K562 (cell line): ENCODE measurements around the gene GLIPR2. TPM values are rescaled to one million over a fixed set of nuclear protein-coding genes. Genes with fewer than 3 reads are reported as not detected.
A peak's percentile ranks its signal among the peaks of the same experiment; 100 is the strongest.

Experiments used
- ATAC-seq: fragments of 200-7000 bp; cut with Tn5 transposase; 3 replicates; pipeline ENCODE4 v1.9.1; 2020; ENCODE audit warnings: moderate library complexity
- BruUV-seq: library from RNA; stranded (reverse); fragments of 400-500 nt; replicated peaks from 2 replicates; lab custom pipeline; 2021; lab: Mats Ljungman, UMichigan
- CTCF ChIA-PET: fragments of 300-600 bp; formaldehyde crosslinking; extraction: SDS; loops from one replicate; lab custom pipeline; 2021; ENCODE audit warnings: low intra/inter-chr PET ratio; lab: Yijun Ruan, JAX
- POLR2A ChIA-PET: fragments of 300-600, 350-650 bp; sonication (Branson Sonifier 250); formaldehyde crosslinking; extraction: SDS; loops from one replicate; lab custom pipeline; 2021; ENCODE audit warnings: antibody characterized with exemption, inconsistent platforms; lab: Yijun Ruan, JAX
- DNase-seq, 4 experiments: peaks; one replicate each; pipeline versions ENCODE4 v3.0.0 to v3.0.0-alpha.2; 2011 to 2018; ENCODE audit warnings: low spot score in 3 of 4, mixed read lengths in 3 of 4; ENCODE audit errors: extremely low read depth in 1 of 4
- FAIRE-seq: peaks from 2 replicates; lab custom pipeline; 2011; peaks lifted over from hg19 to GRCh38; lab: Jason Lieb, UNC
- H2AFZ ChIP-seq: 2 replicates; pipeline ENCODE4 v1.6.0; 2011; ENCODE audit warnings: low read depth, low read length, control low read depth, inconsistent platforms
- H3K27ac ChIP-seq: fragments of 200-600 bp; 3 replicates; pipeline ENCODE4 v1.8.0; 2011; ENCODE audit warnings: low read depth, mild to moderate bottlenecking, control low read depth, inconsistent platforms, low read length, moderate library complexity, mixed read lengths; ENCODE audit errors: extremely low read depth
- H3K27me3 ChIP-seq, 2 experiments: fragments of 300-600 bp in 1 of 2; 2 replicates in 1 of 2; 3 replicates in 1 of 2; pipeline versions ENCODE4 v1.6.0 to v1.8.0; 2011; ENCODE audit warnings: inconsistent platforms in 2 of 2, low read length in 2 of 2, mild to moderate bottlenecking in 1 of 2, mixed read lengths in 1 of 2, moderate library complexity in 1 of 2; ENCODE audit not compliant: control insufficient read depth in 2 of 2, insufficient read depth in 2 of 2
- H3K36me3 ChIP-seq: fragments of 300-600 bp; 3 replicates; pipeline ENCODE4 v1.8.0; 2011; ENCODE audit warnings: mild to moderate bottlenecking, low read length, inconsistent platforms; ENCODE audit not compliant: control insufficient read depth, insufficient read depth
- H3K4me1 ChIP-seq, 2 experiments: fragments of 200-600 bp in 1 of 2; replicated peaks in 1 of 2; 2 replicates in 1 of 2; 3 replicates in 1 of 2; pipeline versions ENCODE4 v1.5.1 to v1.8.0; 2011; ENCODE audit warnings: inconsistent platforms in 2 of 2, low read length in 2 of 2, mild to moderate bottlenecking in 1 of 2, mixed read lengths in 1 of 2, moderate library complexity in 1 of 2; ENCODE audit not compliant: control insufficient read depth in 2 of 2, insufficient read depth in 2 of 2
- H3K4me2 ChIP-seq: 2 replicates; pipeline ENCODE4 v1.6.1; 2011; ENCODE audit warnings: low read length, control low read depth, inconsistent platforms, mixed read lengths; ENCODE audit not compliant: insufficient read depth
- H3K4me3 ChIP-seq: fragments of 200-600 bp; sonication (generic), shearing (Covaris generic); 2 replicates; pipeline ENCODE4 v1.5.1; 2016; ENCODE audit warnings: control low read depth, inconsistent platforms
- H3K79me2 ChIP-seq: fragments of 200-600 bp; 3 replicates; pipeline ENCODE4 v1.8.0; 2011; ENCODE audit warnings: low read length, inconsistent platforms; ENCODE audit not compliant: control insufficient read depth, insufficient read depth
- H3K9ac ChIP-seq, 2 experiments: 2 replicates each; pipeline versions ENCODE4 v1.6.0 to v1.6.1; 2011; ENCODE audit warnings: low read depth in 2 of 2, low read length in 2 of 2, control low read depth in 1 of 2, inconsistent platforms in 1 of 2, mild to moderate bottlenecking in 1 of 2, mixed read lengths in 1 of 2; ENCODE audit not compliant: insufficient read depth in 1 of 2
- H3K9me1 ChIP-seq: one replicate; pipeline ENCODE4 v1.6.0; 2011; ENCODE audit warnings: inconsistent platforms, mild to moderate bottlenecking, low read length, moderate library complexity; ENCODE audit not compliant: control insufficient read depth, insufficient read depth
- H3K9me3 ChIP-seq: replicated peaks from 2 replicates; pipeline ENCODE4 v1.5.1; 2011; ENCODE audit warnings: low read depth, low read length, inconsistent platforms; ENCODE audit not compliant: control insufficient read depth, insufficient read depth
- H4K20me1 ChIP-seq: replicated peaks from 2 replicates; pipeline ENCODE4 v1.6.1; 2011; ENCODE audit warnings: low read length, inconsistent platforms, mixed read lengths; ENCODE audit not compliant: control insufficient read depth, insufficient read depth
- ELK1 ChIP-seq: sonication (generic); formaldehyde crosslinking; IDR thresholded peaks from 2 replicates; pipeline ENCODE4 v1.8.1; 2022; ENCODE audit warnings: missing genetic modification reagents
- GABPA ChIP-seq: fragments of 200-800 bp; sonication (Bioruptor generic); conservative IDR thresholded peaks from 2 replicates; pipeline ENCODE4 v1.6.1; 2016; ENCODE audit warnings: low read depth, missing genetic modification characterization, missing compliant biosample characterization
- PBX2 ChIP-seq, 2 experiments: IDR thresholded peaks in 1 of 2; conservative IDR thresholded peaks in 1 of 2; 2 replicates each; pipeline ENCODE4 v1.6.1; 2016; ENCODE audit warnings: low read depth in 2 of 2, mild to moderate bottlenecking in 1 of 2, missing compliant biosample characterization in 1 of 2, missing genetic modification characterization in 1 of 2, moderate library complexity in 1 of 2
- USF2 ChIP-seq: sonication (generic); formaldehyde crosslinking; IDR thresholded peaks from 2 replicates; pipeline ENCODE4 v1.5.0; 2020; ENCODE audit warnings: missing genetic modification reagents
- ZBTB8A ChIP-seq: fragments of 450-650 bp; IDR thresholded peaks from 2 replicates; pipeline ENCODE4 v1.6.1; 2018; ENCODE audit warnings: mild to moderate bottlenecking, moderate library complexity; ENCODE audit not compliant: partially characterized antibody
- ZNF699 ChIP-seq: fragments of 250-450 bp; sonication (Bioruptor Pico); IDR thresholded peaks from 2 replicates; pipeline ENCODE4 v1.8.0; 2021; ENCODE audit warnings: mild to moderate bottlenecking, moderate library complexity; ENCODE audit not compliant: insufficient replicate concordance
- in situ Hi-C: fragments of 300-500 bp; cut with MboI; formaldehyde crosslinking; loops from 4 replicates; pipeline ENCODE4 v1.15.0; 2018; ENCODE audit warnings: inconsistent platforms, mixed read lengths
- intact Hi-C: fragments of 100-400 bp; cut with micrococcal nuclease; formaldehyde crosslinking; loops from 2 replicates; pipeline ENCODE4 v1.14.2; 2022
- polyA plus RNA-seq, 8 experiments: library from polyadenylated mRNA; depleted of rRNA in 4 of 8; stranded (reverse) in 5 of 8; unstranded in 3 of 8; fragments of >200 nt; fragmentation: Nextera tagmentation in 2 of 8; fragmentation: Illumina TruSeq in 1 of 8; extraction: Ambion mirVana in 2 of 8; extraction: Trizol in 1 of 8; gene quantifications; 2 replicates each; pipeline versions ENCODE4 v1.2.1 to v1.2.3, GENCODE V29; 2011 to 2014; ENCODE audit warnings: inconsistent platforms in 1 of 8, missing spikeins in 1 of 8
- total RNA-seq, 7 experiments: library from RNA; depleted of rRNA in 6 of 7; stranded (reverse); fragments of >200 nt in 6 of 7; fragmentation: Illumina TruSeq in 2 of 7; extraction: Trizol in 2 of 7; gene quantifications; 2 replicates each; pipeline versions ENCODE4 v1.2.1 to v1.2.3, GENCODE V29; 2011 to 2021; ENCODE audit warnings: low replicate concordance in 1 of 7
- TF ChIP-seq, protein P1 (sequence below): fragments of 450-650 bp; IDR thresholded peaks from 2 replicates; pipeline ENCODE4 v1.6.1; 2016; ENCODE audit warnings: missing biosample characterization, missing genetic modification characterization
- TF ChIP-seq, protein P2 (sequence below): sonication (generic); formaldehyde crosslinking; IDR thresholded peaks from 2 replicates; pipeline ENCODE4 v1.9.0; 2022; ENCODE audit warnings: mild to moderate bottlenecking, missing genetic modification reagents

The GLIPR2 gene
- total and polyA plus RNA-seq, 9 of the 15 experiments (the other 6 are each of a cell fraction or from before 2014, with no cell fraction given): 1.4 to 8.8 (median 2.9) TPM

- H3K4me2 ChIP-seq: no peak overlapping the region
- ATAC-seq: no peak
- intact Hi-C loops: no loop called here
- ChIA-PET CTCF (no interaction called here), POLR2A (interaction anchor here (0.6 kb wide), 1 partner anchor 10 kb away, joined by 3 read pairs; no protein-coding TSS in a partner anchor)
- no peaks in the 10 kb centered on the region for H3K9me1 ChIP-seq
- TF ChIP-seq, protein P1, sequence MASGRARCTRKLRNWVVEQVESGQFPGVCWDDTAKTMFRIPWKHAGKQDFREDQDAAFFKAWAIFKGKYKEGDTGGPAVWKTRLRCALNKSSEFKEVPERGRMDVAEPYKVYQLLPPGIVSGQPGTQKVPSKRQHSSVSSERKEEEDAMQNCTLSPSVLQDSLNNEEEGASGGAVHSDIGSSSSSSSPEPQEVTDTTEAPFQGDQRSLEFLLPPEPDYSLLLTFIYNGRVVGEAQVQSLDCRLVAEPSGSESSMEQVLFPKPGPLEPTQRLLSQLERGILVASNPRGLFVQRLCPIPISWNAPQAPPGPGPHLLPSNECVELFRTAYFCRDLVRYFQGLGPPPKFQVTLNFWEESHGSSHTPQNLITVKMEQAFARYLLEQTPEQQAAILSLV (tag): no peak
- TF ChIP-seq ZBTB8A (no peak), USF2 (peak; percentile 60), ELK1 (CRISPR knock-in tag) (no peak), GABPA (tag) (0 out of 2 replicates have a peak, but pooled peaks have one; percentile 29), ZNF699 (CRISPR knock-in tag) (no peak), PBX2 (CRISPR knock-in tag; IDR thresholded peaks at IDR 0.05; ENCODE audit: low read depth) (no peak), PBX2 (tag; conservative IDR thresholded peaks at IDR 0.05; ENCODE audit: low read depth) (0 out of 2 replicates have a peak, but pooled peaks have one; percentile 9)
- TF ChIP-seq, protein P2, sequence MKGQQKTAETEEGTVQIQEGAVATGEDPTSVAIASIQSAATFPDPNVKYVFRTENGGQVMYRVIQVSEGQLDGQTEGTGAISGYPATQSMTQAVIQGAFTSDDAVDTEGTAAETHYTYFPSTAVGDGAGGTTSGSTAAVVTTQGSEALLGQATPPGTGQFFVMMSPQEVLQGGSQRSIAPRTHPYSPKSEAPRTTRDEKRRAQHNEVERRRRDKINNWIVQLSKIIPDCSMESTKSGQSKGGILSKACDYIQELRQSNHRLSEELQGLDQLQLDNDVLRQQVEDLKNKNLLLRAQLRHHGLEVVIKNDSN (CRISPR knock-in tag): peak; percentile 57
- no TSS peak for BruUV-seq
- peaks cover 13% of the 10 kb centered on the region; the same call in 1 of the 2 replicates for H4K20me1 ChIP-seq
- H3K27ac ChIP-seq: no peak overlapping the region
- no peaks in the 10 kb centered on the region; the same call in 2 of the 3 replicates for H3K36me3 ChIP-seq
- H3K9ac ChIP-seq: no peak overlapping the region
- peaks cover 18% of the 10 kb centered on the region for H3K79me2 ChIP-seq
- 0 out of 2 replicates have a peak overlapping the region, but pooled peaks have one; percentile 1 for H2AFZ ChIP-seq
- H3K9me3 ChIP-seq: no peaks in the 10 kb centered on the region
- in situ Hi-C loops: no loop called here
- FAIRE-seq: no peak
- no peak overlapping the region for H3K4me3 ChIP-seq
- H3K27me3 ChIP-seq: no peaks in the 10 kb centered on the region
- DNase-seq: no peak
- H3K4me1 ChIP-seq: peaks cover 3 to 5% of the 10 kb centered on the region in 2 experiments; a peak in 2 of 5 replicates
These were observed 50.9 kb downstream of the GLIPR2 start for GRCh38 chr9:36187414-36187813.
